BJ (cell line): ENCODE measurements around the gene FNBP1. TPM values are rescaled to one million over a fixed set of nuclear protein-coding genes. Genes with fewer than 3 reads are reported as not detected.
"Not testable (repeated sequence)": the region's sequence is repeated elsewhere in the genome, so short reads cannot be mapped to it uniquely, and the experiment has no call there.

Experiments
- CTCF ChIA-PET: fragments of 350-600 bp; formaldehyde crosslinking; extraction: SDS; loops from one replicate; lab custom pipeline; 2021; ENCODE audit warnings: antibody characterized with exemption, inconsistent platforms; lab: Yijun Ruan, JAX
- POLR2A ChIA-PET: fragments of 300-600 bp; sonication (Branson Sonifier 250); formaldehyde crosslinking; extraction: SDS; loops from one replicate; lab custom pipeline; 2021; ENCODE audit warnings: antibody characterized with exemption; lab: Charles Lee
- DNase-seq: peaks from one replicate; pipeline ENCODE4 v3.0.0-alpha.2; 2011; ENCODE audit warnings: low read depth
- H3K27me3 ChIP-seq: 2 replicates; pipeline ENCODE4 v1.6.0; 2011; ENCODE audit warnings: low read length; ENCODE audit not compliant: control insufficient read depth, insufficient read depth
- H3K36me3 ChIP-seq: 2 replicates; pipeline ENCODE4 v1.5.1; 2011; ENCODE audit warnings: low read length; ENCODE audit not compliant: control insufficient read depth, insufficient read depth
- H3K4me3 ChIP-seq: 2 replicates; pipeline ENCODE4 v1.5.1; 2011; ENCODE audit warnings: low read depth, mild to moderate bottlenecking, control low read depth, low read length
- CTCF ChIP-seq: IDR thresholded peaks from 2 replicates; pipeline ENCODE4 v1.5.1; 2011; ENCODE audit warnings: low read depth, mild to moderate bottlenecking, control low read depth, inconsistent platforms, low read length, moderate library complexity; ENCODE audit not compliant: insufficient read depth
- polyA plus RNA-seq: library from polyadenylated mRNA; depleted of rRNA; stranded (reverse); fragments of >200 nt; gene quantifications from 2 replicates; pipeline ENCODE4 v1.2.3, GENCODE V29; 2011

The FNBP1 gene
- polyA plus RNA-seq, 1 experiment = 7.8 TPM

- TF ChIP-seq CTCF = no peak
- no peak overlapping the region for H3K4me3 ChIP-seq
- ChIA-PET POLR2A (interaction anchor here (0.6 kb wide), 1 partner anchor 13 kb away, joined by 4 read pairs; no protein-coding TSS in a partner anchor), CTCF (interaction anchor here (1.1 kb wide), 1 partner anchor 13 kb away, joined by 3 read pairs; no protein-coding TSS in a partner anchor)
- no peak for DNase-seq
- H3K27me3 ChIP-seq = no peaks in the 10 kb centered on the region
- no peaks in the 10 kb centered on the region for H3K36me3 ChIP-seq
Observed at GRCh38 chr9:129996161-129996830, 46.7 kb downstream of the FNBP1 start.

GRCh38 chr9:129995409-129996160 is 47.4 kb downstream of the FNBP1 start:
- no peak for TF ChIP-seq CTCF
- DNase-seq = no peak
- H3K27me3 ChIP-seq = no peaks in the 10 kb centered on the region
- ChIA-PET POLR2A (interaction anchor here (0.6 kb wide), 1 partner anchor 13 kb away, joined by 4 read pairs; no protein-coding TSS in a partner anchor), CTCF (interaction anchor here (1.0 to 1.1 kb wide), 2 partner anchors 13 to 113 kb away, joined by 3 read pairs; no protein-coding TSS in a partner anchor)
- H3K4me3 ChIP-seq = no peak overlapping the region
- no peaks in the 10 kb centered on the region for H3K36me3 ChIP-seq

GRCh38 chr9:129994882-129995281 is 48.1 kb downstream of the FNBP1 start:
- Histone ChIP-seq H3K27me3 (no peaks in the 10 kb centered on the region), H3K4me3 (no peak overlapping the region), H3K36me3 (no peaks in the 10 kb centered on the region)
- ChIA-PET POLR2A (no interaction called here), CTCF (interaction anchor here (0.8 to 1.7 kb wide), 4 partner anchors 11 to 113 kb away, joined by 3 to 9 read pairs (median 3); no protein-coding TSS in a partner anchor)
- TF ChIP-seq CTCF = no peak
- DNase-seq = no peak

- H3K36me3 ChIP-seq, POLR2A ChIA-PET, DNase-seq, H3K4me3 ChIP-seq, H3K27me3 ChIP-seq: not testable (repeated sequence)
- CTCF ChIA-PET = interaction anchor here (2.8 kb wide), 1 partner anchor 9 kb away, joined by 7 read pairs; no protein-coding TSS in a partner anchor
Observed at GRCh38 chr9:129991139-129991538, 51.9 kb downstream of the FNBP1 start.

- H3K36me3 ChIP-seq = no peaks in the 10 kb centered on the region
- DNase-seq = no peak
- CTCF ChIA-PET = interaction anchor here (2.8 kb wide), 1 partner anchor 10 kb away, joined by 7 read pairs; no protein-coding TSS in a partner anchor
- POLR2A ChIA-PET = no interaction called here
- no peak overlapping the region for H3K4me3 ChIP-seq
- TF ChIP-seq CTCF = no peak
- no peaks in the 10 kb centered on the region for H3K27me3 ChIP-seq
Observed at GRCh38 chr9:129990269-129991010, 52.5 kb downstream of the FNBP1 start.
